Neutrophil (primary cell): ENCODE data around the gene TCERG1L.

ENCODE experiments used
- H3K27ac ChIP-seq: fragments of 200-600 bp; sonication (generic); 2 replicates; pipeline ENCODE4 v1.5.1; 2016; ENCODE audit warnings: mild to moderate bottlenecking, moderate library complexity
- H3K27me3 ChIP-seq: fragments of 200-600 bp; sonication (generic); 2 replicates; pipeline ENCODE4 v1.6.0; 2016; ENCODE audit warnings: mild to moderate bottlenecking
- H3K36me3 ChIP-seq: fragments of 200-600 bp; sonication (generic); 2 replicates; pipeline ENCODE4 v1.5.1; 2017
- H3K4me1 ChIP-seq, 2 experiments: fragments of 200-600 bp in 1 of 2; sonication (generic) in 1 of 2; 1 replicate in 1 of 2; 2 replicates in 1 of 2; pipeline versions ENCODE4 v1.5.1 to v1.6.1; 2013 to 2016; ENCODE audit warnings: low read depth in 1 of 2, low read length in 1 of 2, mild to moderate bottlenecking in 1 of 2, moderate library complexity in 1 of 2; ENCODE audit not compliant: control insufficient read depth in 1 of 2, insufficient read depth in 1 of 2
- H3K4me3 ChIP-seq, 2 experiments: fragments of 200-600 bp in 1 of 2; sonication (generic) in 1 of 2; 1 replicate in 1 of 2; 2 replicates in 1 of 2; pipeline ENCODE4 v1.5.1; 2013 to 2016; ENCODE audit warnings: low read depth in 1 of 2, low read length in 1 of 2, mild to moderate bottlenecking in 1 of 2, moderate library complexity in 1 of 2
- H3K9me3 ChIP-seq: fragments of 200-600 bp; sonication (generic); 2 replicates; pipeline ENCODE4 v1.5.1; 2016
- CTCF ChIP-seq: fragments of 200-600 bp; sonication (generic); IDR thresholded peaks from 2 replicates; pipeline ENCODE4 v1.5.1; 2016; ENCODE audit warnings: antibody characterized with exemption

Gene TCERG1L

DNA sequence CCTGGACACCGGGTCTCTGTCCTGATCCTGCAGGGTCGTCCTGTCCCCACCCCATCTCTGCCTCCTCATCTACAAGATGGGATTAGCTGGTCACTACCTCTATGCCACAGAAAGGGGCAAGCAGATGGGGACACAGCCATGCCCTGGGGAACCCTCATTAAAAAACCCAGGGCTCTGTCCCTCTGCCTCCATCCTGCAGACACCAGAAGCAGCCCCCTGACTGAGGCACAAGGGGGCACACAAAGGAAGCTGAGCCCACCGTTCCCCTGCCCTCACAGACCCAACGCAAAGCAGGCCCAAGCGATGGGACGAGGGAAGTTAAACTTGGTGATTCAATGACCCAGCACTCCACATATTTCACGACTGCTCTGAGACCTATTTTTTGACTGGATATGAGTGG is 142.4 kb downstream of the TCERG1L start:
- TF ChIP-seq CTCF = no peak
- no peaks in the 10 kb centered on the region for H3K4me1 ChIP-seq

DNA sequence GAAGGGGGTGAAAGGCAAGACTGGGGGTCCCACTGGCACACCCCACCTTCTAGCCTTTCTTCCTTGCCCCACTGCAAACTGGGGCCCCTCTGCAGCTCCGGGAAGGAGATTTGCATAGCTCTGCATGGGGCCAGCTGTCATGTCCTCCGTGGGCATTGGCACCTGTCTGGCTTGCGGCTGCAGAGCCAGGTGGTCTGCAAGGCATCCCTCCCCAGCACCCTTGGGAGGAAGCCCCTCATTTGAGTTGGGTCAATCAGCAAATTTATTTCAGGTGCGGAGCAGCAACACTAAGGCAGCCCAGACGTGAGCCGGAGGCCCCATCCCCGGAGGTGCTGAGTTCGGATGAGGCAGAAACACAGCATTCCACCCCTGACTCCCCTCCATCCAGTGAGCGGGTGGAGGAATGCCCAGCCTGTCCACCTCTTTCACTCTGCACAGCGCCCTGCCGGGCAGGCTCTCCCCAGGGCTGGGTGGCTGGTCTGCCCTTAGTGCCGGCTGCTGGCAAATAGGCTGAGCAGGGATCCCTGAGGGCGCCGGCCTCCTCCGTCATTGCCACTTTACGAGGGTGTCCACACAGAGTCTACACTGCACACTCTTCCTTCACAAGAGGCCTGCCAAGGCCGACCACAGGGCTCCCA is 143.2 kb downstream of the TCERG1L start:
- H3K4me3 ChIP-seq = no peak overlapping the region
- H3K27ac ChIP-seq = no peak overlapping the region
- H3K4me1 ChIP-seq = no peaks in the 10 kb centered on the region
- no peaks in the 10 kb centered on the region for H3K27me3 ChIP-seq
- H3K36me3 ChIP-seq = no peaks in the 10 kb centered on the region
- H3K9me3 ChIP-seq = no peaks in the 10 kb centered on the region
- no peak for TF ChIP-seq CTCF

More for the DNA sequence above, 142.4 kb downstream of the TCERG1L start:
- Histone ChIP-seq H3K27me3 (no peaks in the 10 kb centered on the region), H3K4me3 (no peak overlapping the region), H3K9me3 (no peaks in the 10 kb centered on the region), H3K27ac (no peak overlapping the region), H3K36me3 (no peaks in the 10 kb centered on the region)

DNA sequence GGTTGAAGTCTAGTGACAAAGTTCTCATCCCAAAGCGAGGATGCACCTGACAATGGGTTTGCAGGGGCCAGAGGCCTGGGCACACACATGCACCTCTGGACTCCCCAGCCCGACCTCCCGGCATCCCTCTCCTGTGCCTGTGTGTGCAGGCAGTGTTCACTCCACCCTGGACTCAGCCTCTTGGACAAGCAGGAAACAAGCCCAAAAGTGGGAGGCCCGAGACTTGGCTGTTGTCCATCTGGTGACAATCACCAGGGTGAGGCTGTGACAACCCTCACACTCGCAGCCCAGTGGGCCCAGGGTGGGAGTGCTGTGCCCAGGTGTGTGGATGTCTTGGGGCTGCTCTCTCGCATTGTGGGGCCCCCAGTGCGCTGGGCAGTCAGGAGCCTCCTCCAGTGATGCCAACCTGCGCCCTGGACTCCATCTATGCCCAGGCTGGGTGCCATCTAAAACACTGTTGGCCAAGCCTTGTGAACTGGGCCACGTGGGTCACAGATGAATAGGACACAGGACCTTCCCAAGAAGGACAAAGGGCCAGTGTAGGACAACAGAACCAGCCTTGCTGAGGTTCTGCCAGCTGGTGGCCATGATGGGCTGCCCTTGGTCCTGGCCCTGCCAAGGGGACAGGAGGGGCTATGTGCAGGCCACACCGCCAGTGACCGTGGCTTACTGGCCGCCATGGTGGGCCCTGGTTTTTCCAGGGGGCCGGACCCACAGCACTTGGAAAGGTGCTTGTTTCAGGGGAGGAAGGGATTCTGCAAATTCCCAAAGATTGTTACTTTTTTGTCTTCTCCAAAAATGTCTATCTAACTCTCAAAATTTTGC is 144.3 kb downstream of the TCERG1L start:
- H3K36me3 ChIP-seq = no peaks in the 10 kb centered on the region
- H3K9me3 ChIP-seq = no peaks in the 10 kb centered on the region
- H3K27ac ChIP-seq = no peak overlapping the region
- H3K4me3 ChIP-seq = no peak overlapping the region
- H3K4me1 ChIP-seq = no peaks in the 10 kb centered on the region
- TF ChIP-seq CTCF = no peak
- no peaks in the 10 kb centered on the region for H3K27me3 ChIP-seq

- no peaks in the 10 kb centered on the region for H3K36me3 ChIP-seq
- no peaks in the 10 kb centered on the region for H3K9me3 ChIP-seq
- H3K4me3 ChIP-seq = no peak overlapping the region
- no peaks in the 10 kb centered on the region for H3K4me1 ChIP-seq
- TF ChIP-seq CTCF = no peak
- no peak overlapping the region for H3K27ac ChIP-seq
- no peaks in the 10 kb centered on the region for H3K27me3 ChIP-seq
Observed at GRCh38 chr10:131166486-131166885, 145.0 kb downstream of the TCERG1L start.

DNA sequence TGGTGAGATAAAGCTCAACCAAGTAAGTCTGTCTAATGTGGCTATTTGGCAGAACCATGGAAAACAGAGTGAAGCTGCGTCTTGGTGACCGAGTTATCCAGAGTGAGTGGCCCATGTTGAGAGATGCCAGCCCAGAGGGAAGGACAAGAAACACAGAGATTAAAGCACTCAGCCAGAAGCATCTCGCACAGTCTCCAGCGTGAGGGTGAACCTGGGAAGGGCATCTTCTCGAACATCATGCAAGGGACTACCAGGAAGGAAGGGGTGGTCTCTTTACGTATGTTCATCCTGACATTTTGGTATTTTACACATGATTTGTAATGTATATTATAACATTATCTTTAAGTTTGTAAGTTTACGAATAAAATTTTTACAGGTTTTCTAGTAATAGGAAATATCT is 146.4 kb downstream of the TCERG1L start:
- Histone ChIP-seq H3K27ac (no peak overlapping the region), H3K27me3 (no peaks in the 10 kb centered on the region), H3K4me1 (no peaks in the 10 kb centered on the region), H3K9me3 (no peaks in the 10 kb centered on the region), H3K36me3 (no peaks in the 10 kb centered on the region), H3K4me3 (no peak overlapping the region)
- TF ChIP-seq CTCF = no peak
